H1 (cell line): ENCODE data around the gene NAV2. TPM values are rescaled to one million over a fixed set of nuclear protein-coding genes. Genes with fewer than 3 reads are reported as not detected.
A peak's percentile ranks its signal among the peaks of the same experiment; 100 is the strongest.

Experiments
- CTCF ChIA-PET: fragments of 300-600 bp; sonication (Branson Sonifier 250); formaldehyde crosslinking; loops from one replicate; lab custom pipeline; 2021; ENCODE audit not compliant: partially characterized antibody; lab: Charles Lee
- POLR2A ChIA-PET: fragments of 300-600 bp; sonication (Branson Sonifier 250); formaldehyde crosslinking; loops from one replicate; lab custom pipeline; 2021; ENCODE audit warnings: inconsistent platforms; ENCODE audit not compliant: partially characterized antibody; lab: Charles Lee
- DNase-seq, 2 experiments: peaks; one replicate each; pipeline versions ENCODE4 v3.0.0 to v3.0.0-alpha.2; 2010 to 2022; ENCODE audit warnings: low spot score in 2 of 2, low read depth in 1 of 2, mixed read lengths in 1 of 2
- FAIRE-seq: peaks from 2 replicates; lab custom pipeline; 2011; peaks lifted over from hg19 to GRCh38; lab: Jason Lieb, UNC
- H2AFZ ChIP-seq: 2 replicates; pipeline ENCODE4 v1.8.1; 2012; ENCODE audit warnings: low read length, inconsistent platforms
- H2AK5ac ChIP-seq: 2 replicates; pipeline ENCODE4 v1.6.1; 2013; ENCODE audit warnings: low read depth, low read length
- H2BK120ac ChIP-seq: replicated peaks from 2 replicates; pipeline ENCODE3; 2013; ENCODE audit warnings: low read depth, low read length, inconsistent platforms
- H2BK12ac ChIP-seq: 2 replicates; pipeline ENCODE4 v1.6.1; 2013; ENCODE audit warnings: low read depth, low read length
- H2BK15ac ChIP-seq: 2 replicates; pipeline ENCODE4 v1.6.1; 2013; ENCODE audit warnings: low read length
- H2BK20ac ChIP-seq: 2 replicates; pipeline ENCODE4 v1.6.1; 2013; ENCODE audit warnings: low read length
- H2BK5ac ChIP-seq: 2 replicates; pipeline ENCODE4 v1.6.1; 2013; ENCODE audit warnings: low read depth, low read length
- H3K14ac ChIP-seq: 2 replicates; pipeline ENCODE4 v1.6.1; 2013; ENCODE audit warnings: inconsistent platforms; ENCODE audit not compliant: insufficient read length
- H3K18ac ChIP-seq: 2 replicates; pipeline ENCODE4 v1.6.1; 2013; ENCODE audit warnings: low read length; ENCODE audit errors: extremely low read depth
- H3K23ac ChIP-seq: 2 replicates; pipeline ENCODE4 v1.6.1; 2013; ENCODE audit warnings: inconsistent platforms; ENCODE audit not compliant: insufficient read length
- H3K23me2 ChIP-seq: 2 replicates; pipeline ENCODE4 v1.6.1; 2013; ENCODE audit warnings: low read depth, low read length
- H3K27ac ChIP-seq: 2 replicates; pipeline ENCODE4 v1.6.1; 2011; ENCODE audit warnings: low read depth, low read length, inconsistent platforms
- H3K27me3 ChIP-seq, 4 experiments: replicated peaks in 1 of 4; 1 replicate in 1 of 4; 2 replicates in 3 of 4; pipeline versions ENCODE4 v1.6.1 to v1.8.1; 2011 to 2013; ENCODE audit warnings: low read length in 3 of 4, mild to moderate bottlenecking in 3 of 4, inconsistent platforms in 2 of 4, mixed read lengths in 2 of 4, moderate library complexity in 1 of 4; ENCODE audit not compliant: control insufficient read depth in 3 of 4, insufficient read depth in 3 of 4; ENCODE audit errors: extremely low read depth in 1 of 4
- H3K36me3 ChIP-seq, 4 experiments: 2 replicates each; pipeline versions ENCODE4 v1.6.1 to v1.8.1; 2011 to 2013; ENCODE audit warnings: mild to moderate bottlenecking in 4 of 4, low read length in 3 of 4, moderate library complexity in 2 of 4, control low read depth in 1 of 4, inconsistent platforms in 1 of 4; ENCODE audit not compliant: insufficient read depth in 4 of 4, control insufficient read depth in 2 of 4
- H3K4ac ChIP-seq: replicated peaks from 2 replicates; pipeline ENCODE3; 2013; ENCODE audit warnings: low read length, low read depth, mixed read lengths, inconsistent platforms; ENCODE audit not compliant: insufficient read length
- H3K4me1 ChIP-seq, 4 experiments: replicated peaks in 1 of 4; 1 replicate in 1 of 4; 2 replicates in 3 of 4; pipeline versions ENCODE4 v1.6.1 to v1.8.1; 2011 to 2013; ENCODE audit warnings: low read length in 3 of 4, inconsistent platforms in 2 of 4, mixed read lengths in 1 of 4; ENCODE audit not compliant: insufficient read depth in 4 of 4, control insufficient read depth in 3 of 4
- H3K4me2 ChIP-seq, 2 experiments: 2 replicates each; pipeline versions ENCODE4 v1.6.1 to v1.8.1; 2011 to 2013; ENCODE audit warnings: low read depth in 2 of 2, low read length in 2 of 2, control low read depth in 1 of 2, inconsistent platforms in 1 of 2, mild to moderate bottlenecking in 1 of 2; ENCODE audit not compliant: insufficient read depth in 1 of 2
- H3K4me3 ChIP-seq, 4 experiments: fragments of 200-600, 300-600 bp in 1 of 4; sonication (generic), shearing (Covaris generic), sonication (Bioruptor Twin) in 1 of 4; 2 replicates each; pipeline versions ENCODE4 v1.5.1 to v1.8.1; 2011 to 2016; ENCODE audit warnings: low read length in 4 of 4, low read depth in 3 of 4, control low read depth in 2 of 4, inconsistent platforms in 2 of 4, mild to moderate bottlenecking in 2 of 4, mixed read lengths in 1 of 4, moderate library complexity in 1 of 4; ENCODE audit not compliant: insufficient read depth in 2 of 4; ENCODE audit errors: extremely low read depth in 1 of 4
- H3K56ac ChIP-seq: replicated peaks from 2 replicates; pipeline ENCODE3; 2013; ENCODE audit warnings: low read depth, mild to moderate bottlenecking, mixed read lengths, low read length, inconsistent platforms; ENCODE audit not compliant: insufficient read length
- H3K79me1 ChIP-seq: 2 replicates; pipeline ENCODE4 v1.6.1; 2013; ENCODE audit warnings: low read depth, low read length, control low read depth
- H3K79me2 ChIP-seq, 2 experiments: 2 replicates each; pipeline versions ENCODE4 v1.6.1 to v1.8.1; 2012 to 2013; ENCODE audit warnings: low read length in 2 of 2, mild to moderate bottlenecking in 2 of 2, inconsistent platforms in 1 of 2; ENCODE audit not compliant: insufficient read depth in 2 of 2, control insufficient read depth in 1 of 2
- H3K9ac ChIP-seq, 4 experiments: replicated peaks in 1 of 4; 1 replicate in 1 of 4; 2 replicates in 3 of 4; pipeline versions ENCODE4 v1.6.1 to v1.8.1; 2011 to 2013; ENCODE audit warnings: low read depth in 3 of 4, low read length in 3 of 4, control low read depth in 2 of 4, mild to moderate bottlenecking in 2 of 4, moderate library complexity in 2 of 4, inconsistent platforms in 1 of 4; ENCODE audit errors: extremely low read depth in 1 of 4
- H3K9me3 ChIP-seq, 2 experiments: 2 replicates each; pipeline versions ENCODE4 v1.6.1 to v1.8.1; 2012 to 2013; ENCODE audit warnings: mild to moderate bottlenecking in 2 of 2, moderate library complexity in 2 of 2, control low read depth in 1 of 2, inconsistent platforms in 1 of 2, low read depth in 1 of 2, low read length in 1 of 2, mixed read lengths in 1 of 2; ENCODE audit not compliant: insufficient read depth in 2 of 2
- H4K20me1 ChIP-seq, 2 experiments: replicated peaks in 1 of 2; 2 replicates each; pipeline versions ENCODE3 to v1.8.1; 2011 to 2013; ENCODE audit warnings: inconsistent platforms in 2 of 2, low read length in 2 of 2, mild to moderate bottlenecking in 1 of 2; ENCODE audit not compliant: insufficient read depth in 2 of 2, control insufficient read depth in 1 of 2
- H4K5ac ChIP-seq: 2 replicates; pipeline ENCODE4 v1.6.1; 2013; ENCODE audit warnings: low read length, low read depth, mixed read lengths, inconsistent platforms; ENCODE audit not compliant: insufficient read length
- H4K8ac ChIP-seq: 2 replicates; pipeline ENCODE4 v1.8.0; 2013; ENCODE audit warnings: mild to moderate bottlenecking, moderate library complexity, low read length, inconsistent platforms; ENCODE audit not compliant: insufficient read depth; ENCODE audit errors: extremely low read depth
- H4K91ac ChIP-seq: replicated peaks from 2 replicates; pipeline ENCODE3; 2013; ENCODE audit warnings: low read length, mixed read lengths, inconsistent platforms; ENCODE audit not compliant: insufficient read length
- BCL11A ChIP-seq, 2 experiments: IDR thresholded peaks; one replicate each; pipeline ENCODE4 v1.6.1; 2011; ENCODE audit warnings: low read depth in 2 of 2, low read length in 2 of 2, mild to moderate bottlenecking in 2 of 2
- CTBP2 ChIP-seq: IDR thresholded peaks from 2 replicates; pipeline ENCODE4 v1.7.0; 2011; ENCODE audit warnings: borderline replicate concordance, mild to moderate bottlenecking, moderate library complexity, mixed read lengths, low read length; ENCODE audit not compliant: insufficient read depth, insufficient read length
- EZH2 ChIP-seq: fragments of 200-600 bp; sonication (generic); IDR thresholded peaks from 2 replicates; pipeline ENCODE4 v1.7.1; 2012; ENCODE audit warnings: low read depth, mild to moderate bottlenecking, moderate library complexity, low read length, inconsistent platforms; ENCODE audit not compliant: severe bottlenecking
- HDAC2 ChIP-seq, 2 experiments: fragments of 300-600 bp in 1 of 2; sonication (generic) in 1 of 2; IDR thresholded peaks; 2 replicates each; pipeline ENCODE4 v1.6.1; 2011 to 2012; ENCODE audit warnings: low read depth in 2 of 2, low read length in 2 of 2, mild to moderate bottlenecking in 2 of 2, moderate library complexity in 2 of 2, borderline replicate concordance in 1 of 2, inconsistent platforms in 1 of 2
- KDM1A ChIP-seq: fragments of 200-600, 300-600 bp; sonication (generic); IDR thresholded peaks from 2 replicates; pipeline ENCODE4 v1.7.1; 2016; ENCODE audit warnings: mild to moderate bottlenecking, low read length, borderline replicate concordance
- NRF1 ChIP-seq: IDR thresholded peaks from 2 replicates; pipeline ENCODE4 v1.6.1; 2011; ENCODE audit warnings: mild to moderate bottlenecking, low read depth, low read length, improper control_type of control experiment
- SAP30 ChIP-seq: fragments of 300-600 bp; sonication (generic); IDR thresholded peaks from 2 replicates; pipeline ENCODE4 v1.7.1; 2012; ENCODE audit warnings: low read length, moderate library complexity, mild to moderate bottlenecking, inconsistent platforms; ENCODE audit not compliant: insufficient read depth, insufficient replicate concordance
- USF2 ChIP-seq: IDR thresholded peaks from 2 replicates; pipeline ENCODE4 v1.6.1; 2011; ENCODE audit warnings: low read length, improper control_type of control experiment
- YY1 ChIP-seq: IDR thresholded peaks from 2 replicates; pipeline ENCODE4 v1.6.1; 2011; ENCODE audit warnings: low read depth, mild to moderate bottlenecking, low read length
- WGBS, 2 experiments: shearing (Covaris generic) in 1 of 2; methylation state at CpG; one replicate each; pipeline versions ENCODE4 v1.1.6 to v1.1.7; 2013 to 2015; ENCODE audit warnings: low lambda C conversion rate in 2 of 2, mixed read lengths in 2 of 2, inconsistent platforms in 1 of 2, low coverage in 1 of 2, missing lambda C conversion rate in 1 of 2; ENCODE audit not compliant: insufficient replicate concordance in 2 of 2, insufficient coverage in 1 of 2, insufficient read length in 1 of 2; ENCODE audit errors: extremely low coverage in 1 of 2, missing lambda C conversion rate in 1 of 2; 5-methylcytosine and 5-hydroxymethylcytosine counted together
- polyA plus RNA-seq, 7 experiments: library from polyadenylated mRNA; depleted of rRNA in 3 of 7; stranded (reverse) in 5 of 7; unstranded in 2 of 7; fragments of >200 nt in 5 of 7; fragments of 200-250 nt in 2 of 7; gene quantifications; 1 replicate in 5 of 7; 2 replicates in 1 of 7; 4 replicates in 1 of 7; pipeline versions ENCODE4 v1.2.1 to v1.2.3, GENCODE V29; 2011 to 2013; ENCODE audit warnings: missing spikeins in 2 of 7, mixed read lengths in 2 of 7
- total RNA-seq: library from RNA; stranded (reverse); fragmentation: NEBNext Ultra II Directional; extraction: Animal tissue kit (Norgen Biotek cat#: 25700); gene quantifications from 2 replicates; pipeline ENCODE4 v1.2.1, GENCODE V29; 2021

The NAV2 gene
- total and polyA plus RNA-seq, 2 of the 8 experiments (the other 6 are each of a cell fraction or from before 2014, with no cell fraction given): 35.6 to 73.6 TPM

GRCh38 chr11:19775622-19776021, 63.0 kb downstream of the NAV2 start:
- H3K4me1 ChIP-seq: peaks cover 21 to 49% (median 44%) of the 10 kb centered on the region in 4 experiments
- H3K4me2 ChIP-seq: no peak overlapping the region; a peak in 1 of 4 replicates
- no peaks in the 10 kb centered on the region for H3K36me3 ChIP-seq
- no peak overlapping the region for H3K4me3 ChIP-seq
- CTCF ChIA-PET: interaction anchor here (1.0 to 4.9 kb wide), 7 partner anchors 9 to 216 kb away, joined by 3 to 24 read pairs (median 5); no protein-coding TSS in a partner anchor
- peaks cover 9% of the 10 kb centered on the region; the same call in 1 of the 2 replicates for H3K23me2 ChIP-seq
- peaks cover 0 to 5% of the 10 kb centered on the region in 2 experiments for H4K20me1 ChIP-seq
- H3K56ac ChIP-seq: no peak overlapping the region
- H2BK120ac ChIP-seq: peak overlapping the region; percentile 38
- H4K8ac ChIP-seq: no peak overlapping the region
- no peak overlapping the region for H4K5ac ChIP-seq
- FAIRE-seq (no peak), DNase-seq (no peak)
- 90% methylated on average over 4 of the region's 4 CpGs; no CpG with 5 or more reads in 1 of the 2 experiments for WGBS, 2 experiments
- no peak overlapping the region for H3K14ac ChIP-seq
- peaks cover 3 to 32% of the 10 kb centered on the region in 2 experiments; a peak in 3 of 4 replicates for H3K79me2 ChIP-seq
- H4K91ac ChIP-seq: peak overlapping the region; percentile 30
- no peak overlapping the region for H3K23ac ChIP-seq
- H2BK15ac ChIP-seq: no peak overlapping the region
- POLR2A ChIA-PET: interaction anchor here (2.8 to 5.5 kb wide), 2 partner anchors 12 to 41 kb away, joined by 10 to 21 read pairs; no protein-coding TSS in a partner anchor
- peak overlapping the region; percentile 50; the same call in 1 of the 2 replicates for H2BK12ac ChIP-seq
- no peaks in the 10 kb centered on the region for H3K27me3 ChIP-seq
- H3K9ac ChIP-seq: no peak overlapping the region
- H3K9me3 ChIP-seq: no peaks in the 10 kb centered on the region
- peak overlapping the region; percentile 27; the same call in 1 of the 2 replicates for H2BK5ac ChIP-seq
- H3K18ac ChIP-seq: no peak overlapping the region; the same call in 1 of the 2 replicates
- H2BK20ac ChIP-seq: peak overlapping the region; percentile 92; the same call in 1 of the 2 replicates
- peaks cover 4% of the 10 kb centered on the region; the same call in 1 of the 2 replicates for H3K79me1 ChIP-seq
- 0 out of 2 replicates have a peak overlapping the region, but pooled peaks have one; percentile 11 for H2AK5ac ChIP-seq
- H3K27ac ChIP-seq: no peak overlapping the region
- no peak overlapping the region for H3K4ac ChIP-seq
- H2AFZ ChIP-seq: no peak overlapping the region
- no peak for TF ChIP-seq NRF1
- 0 out of 4 replicates have a peak, but pooled peaks of 1 of the 2 experiments have one; percentile 71 for TF ChIP-seq HDAC2 (IDR thresholded peaks at IDR 0.05; ENCODE audit: borderline replicate concordance in 1 of 2, low read depth in 2 of 2, low read length in 2 of 2)
- TF ChIP-seq BCL11A (IDR thresholded peaks at IDR 0.05; ENCODE audit: low read depth in 2 of 2, low read length in 2 of 2): no peak
- no peak for TF ChIP-seq USF2
- no peak for TF ChIP-seq EZH2
- no peak for TF ChIP-seq CTBP2
- no peak for TF ChIP-seq SAP30
- peak; percentile 93 for TF ChIP-seq KDM1A
- TF ChIP-seq YY1: no peak
